AG10803 (cell line): ENCODE data around the gene ISX.

ENCODE experiments used
- DNase-seq: peaks from one replicate; pipeline ENCODE4 v3.0.0; 2010; ENCODE audit warnings: low read depth
- H3K4me3 ChIP-seq: 2 replicates; pipeline ENCODE4 v1.5.1; 2011; ENCODE audit warnings: mild to moderate bottlenecking, low read length, control low read depth
- CTCF ChIP-seq: conservative IDR thresholded peaks from 2 replicates; pipeline ENCODE4 v1.5.1; 2011; ENCODE audit warnings: mild to moderate bottlenecking, low read length, control low read depth, inconsistent platforms

The ISX gene

DNA sequence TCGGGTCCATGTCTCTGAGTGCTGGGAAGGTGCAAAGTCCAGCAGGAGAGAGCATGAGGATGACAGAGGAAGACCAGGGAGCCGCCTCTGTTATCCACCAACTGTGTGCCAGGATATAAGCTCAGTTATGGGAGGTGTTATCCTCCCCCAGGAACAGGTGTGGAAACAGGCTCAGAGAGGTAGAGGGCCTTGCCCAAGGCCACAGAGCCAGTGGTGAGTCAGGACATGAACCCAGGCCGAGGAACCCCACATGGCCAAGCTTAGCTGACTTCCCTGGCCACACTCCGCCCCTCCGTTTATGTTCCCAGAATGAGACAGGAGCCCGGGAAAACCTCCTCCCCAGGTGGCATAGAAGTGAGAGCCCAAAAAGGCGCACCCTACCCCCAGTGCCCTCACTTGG, 50.3 kb downstream of the ISX start:
- H3K4me3 ChIP-seq = no peak overlapping the region
- TF ChIP-seq CTCF = no peak
- DNase-seq = no peak

- no peak overlapping the region for H3K4me3 ChIP-seq
- TF ChIP-seq CTCF = no peak
- no peak for DNase-seq
Measured at GRCh38 chr22:35116817-35117216, 50.9 kb downstream of the ISX start.

DNA sequence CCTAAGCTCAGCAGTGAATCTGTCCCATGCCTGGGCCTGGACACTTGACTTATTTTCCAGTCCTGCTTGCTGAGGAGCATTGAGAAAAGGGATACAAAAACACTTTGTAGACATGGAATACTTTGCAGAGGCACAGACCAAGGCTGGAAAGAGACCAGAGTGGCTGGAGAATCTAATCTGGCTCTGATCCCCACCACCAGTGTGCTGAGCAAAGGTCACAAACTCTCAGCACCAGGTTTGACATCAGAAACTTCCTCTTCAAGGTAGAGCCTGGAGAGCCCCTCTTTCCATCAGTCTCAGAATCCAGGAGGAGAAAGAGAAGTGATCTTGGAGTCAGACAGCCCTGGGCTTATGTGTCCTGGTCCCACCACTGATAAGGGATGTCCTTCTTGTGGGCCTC, 53.5 kb downstream of the ISX start:
- no peak overlapping the region for H3K4me3 ChIP-seq
- no peak for TF ChIP-seq CTCF
- no peak for DNase-seq

DNA sequence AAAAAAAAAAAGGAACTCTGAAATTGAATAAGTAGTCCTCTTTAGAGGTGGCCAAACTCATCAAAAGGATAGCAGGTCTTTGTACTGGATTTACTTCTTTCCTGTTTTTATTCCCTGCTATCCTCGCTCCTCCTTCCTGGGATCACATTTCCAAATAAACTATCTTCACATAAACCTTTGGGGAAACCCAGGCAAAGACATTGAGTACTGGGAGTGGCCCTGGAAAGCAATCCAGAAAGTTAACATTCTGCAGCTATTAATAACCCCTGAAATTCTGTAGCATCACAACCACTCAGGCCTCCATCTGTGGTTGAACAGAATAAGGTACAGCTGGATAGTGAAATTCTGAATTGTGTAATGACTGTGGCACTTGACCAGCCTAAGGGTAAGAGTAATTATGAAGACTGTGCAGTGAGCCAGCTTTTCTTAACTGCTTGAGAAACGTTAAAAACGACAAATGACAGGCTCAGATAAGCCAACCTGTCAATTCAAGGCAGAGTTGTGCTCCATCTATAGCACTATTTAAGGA, 58.8 kb downstream of the ISX start:
- TF ChIP-seq CTCF = no peak
- H3K4me3 ChIP-seq = no peak overlapping the region
- DNase-seq = no peak

GRCh38 chr22:35126993-35127392, 61.0 kb downstream of the ISX start:
- H3K4me3 ChIP-seq = no peak overlapping the region
- DNase-seq = no peak
- TF ChIP-seq CTCF = no peak

DNA sequence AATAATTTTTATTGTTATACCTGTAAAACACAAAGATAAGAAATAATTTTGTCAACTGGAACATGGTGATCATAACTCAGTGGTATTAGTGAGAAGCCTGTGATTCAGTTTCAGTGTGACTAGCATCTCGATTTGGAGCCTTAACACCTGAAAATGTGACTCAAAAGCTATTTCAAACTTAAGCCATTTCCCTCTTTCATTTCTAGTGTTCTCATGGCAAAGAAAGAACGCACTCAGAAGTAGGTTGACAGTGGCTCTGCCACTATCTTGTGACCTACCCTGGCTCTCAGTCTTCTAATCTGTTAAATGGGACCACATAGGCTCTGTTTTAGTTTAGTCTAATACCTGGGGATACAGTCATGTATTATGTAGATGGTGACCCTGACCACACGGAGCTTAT, 62.7 kb downstream of the ISX start:
- TF ChIP-seq CTCF = no peak
- DNase-seq = no peak
- no peak overlapping the region for H3K4me3 ChIP-seq

GRCh38 chr22:35131525-35132000, 65.6 kb downstream of the ISX start:
- no peak overlapping the region for H3K4me3 ChIP-seq
- no peak for TF ChIP-seq CTCF
- no peak for DNase-seq
